ENCODE data around the gene LNPK. TPM values are rescaled to one million over a fixed set of nuclear protein-coding genes. Genes with fewer than 3 reads are reported as not detected.

LNPK gene, protein sequence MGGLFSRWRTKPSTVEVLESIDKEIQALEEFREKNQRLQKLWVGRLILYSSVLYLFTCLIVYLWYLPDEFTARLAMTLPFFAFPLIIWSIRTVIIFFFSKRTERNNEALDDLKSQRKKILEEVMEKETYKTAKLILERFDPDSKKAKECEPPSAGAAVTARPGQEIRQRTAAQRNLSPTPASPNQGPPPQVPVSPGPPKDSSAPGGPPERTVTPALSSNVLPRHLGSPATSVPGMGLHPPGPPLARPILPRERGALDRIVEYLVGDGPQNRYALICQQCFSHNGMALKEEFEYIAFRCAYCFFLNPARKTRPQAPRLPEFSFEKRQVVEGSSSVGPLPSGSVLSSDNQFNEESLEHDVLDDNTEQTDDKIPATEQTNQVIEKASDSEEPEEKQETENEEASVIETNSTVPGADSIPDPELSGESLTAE
- total RNA-seq (ENCODE audit: unreplicated experiment) = 78.2 TPM
- long read RNA-seq, full-length matches to known transcripts = 15 of 31 reads
- long read RNA-seq, partial matches to known transcripts = 7 of 31 reads
- long read RNA-seq, other reads (novel, unspliced or antisense) = 9 of 31 reads

DNA sequence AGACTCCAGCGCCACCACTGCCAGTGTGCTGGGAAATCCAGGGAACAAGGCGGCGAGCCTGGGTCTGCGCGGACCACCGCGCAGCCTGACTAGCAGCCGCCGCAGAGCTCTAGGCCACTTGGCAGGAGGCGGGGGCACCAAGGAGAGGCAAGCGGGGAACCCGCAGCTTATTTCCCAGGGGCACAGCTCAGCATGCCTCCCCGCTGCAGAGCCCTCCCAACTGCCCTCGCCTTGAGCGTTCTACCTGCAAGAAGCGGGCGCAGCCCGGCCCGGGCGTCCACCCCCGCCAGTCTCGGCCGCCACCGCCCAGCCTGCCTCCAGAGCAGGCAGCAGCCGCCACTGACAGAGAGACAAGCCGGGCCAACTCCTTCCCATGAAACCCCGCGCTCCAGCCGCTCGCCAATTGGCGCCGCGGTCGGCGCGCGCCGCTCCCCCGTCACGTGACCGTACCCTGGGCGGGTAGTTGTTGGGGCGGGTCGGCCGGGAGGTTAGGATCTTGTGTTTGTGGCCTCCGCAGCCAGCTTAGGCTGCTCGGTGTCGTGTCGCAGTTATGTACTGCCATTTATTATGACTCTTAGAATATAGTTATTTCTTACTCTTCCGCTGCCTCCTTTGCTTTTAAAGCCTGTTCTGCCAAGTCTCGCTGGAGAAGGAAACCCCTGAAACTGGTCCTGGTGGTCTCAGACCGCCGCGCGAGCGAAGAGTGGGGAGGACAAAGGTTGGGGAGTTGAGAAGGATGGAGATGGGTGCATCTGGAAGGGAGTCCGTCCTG is at the start of gene LNPK:
LNPK (minus strand) TSS at position 352 of the 772 bp plus-strand sequence. CDS start 6,683 bp downstream, outside the sequence.
- Mint-ChIP-seq H3K9me3 (ENCODE audit: unreplicated experiment) (peaks cover 15% of the 10 kb centered on the region), H3K27ac (ENCODE audit: unreplicated experiment) (peak within 1 kb of the TSS; percentile 97), H3K4me3 (ENCODE audit: unreplicated experiment) (peak within 1 kb of the TSS; percentile 98), H3K27me3 (ENCODE audit: unreplicated experiment) (peaks cover 9% of the 10 kb centered on the region), H3K4me1 (ENCODE audit: low read depth, unreplicated experiment) (peaks cover 28% of the 10 kb centered on the region), H3K36me3 (ENCODE audit: unreplicated experiment) (no peaks in the 10 kb centered on the region)
- TF ChIP-seq, protein P1, sequence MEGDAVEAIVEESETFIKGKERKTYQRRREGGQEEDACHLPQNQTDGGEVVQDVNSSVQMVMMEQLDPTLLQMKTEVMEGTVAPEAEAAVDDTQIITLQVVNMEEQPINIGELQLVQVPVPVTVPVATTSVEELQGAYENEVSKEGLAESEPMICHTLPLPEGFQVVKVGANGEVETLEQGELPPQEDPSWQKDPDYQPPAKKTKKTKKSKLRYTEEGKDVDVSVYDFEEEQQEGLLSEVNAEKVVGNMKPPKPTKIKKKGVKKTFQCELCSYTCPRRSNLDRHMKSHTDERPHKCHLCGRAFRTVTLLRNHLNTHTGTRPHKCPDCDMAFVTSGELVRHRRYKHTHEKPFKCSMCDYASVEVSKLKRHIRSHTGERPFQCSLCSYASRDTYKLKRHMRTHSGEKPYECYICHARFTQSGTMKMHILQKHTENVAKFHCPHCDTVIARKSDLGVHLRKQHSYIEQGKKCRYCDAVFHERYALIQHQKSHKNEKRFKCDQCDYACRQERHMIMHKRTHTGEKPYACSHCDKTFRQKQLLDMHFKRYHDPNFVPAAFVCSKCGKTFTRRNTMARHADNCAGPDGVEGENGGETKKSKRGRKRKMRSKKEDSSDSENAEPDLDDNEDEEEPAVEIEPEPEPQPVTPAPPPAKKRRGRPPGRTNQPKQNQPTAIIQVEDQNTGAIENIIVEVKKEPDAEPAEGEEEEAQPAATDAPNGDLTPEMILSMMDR (IDR thresholded peaks at IDR 0.05; ENCODE audit: partially characterized antibody, unreplicated experiment) = no peak
- peak; percentile 96 for DNase-seq

DNA sequence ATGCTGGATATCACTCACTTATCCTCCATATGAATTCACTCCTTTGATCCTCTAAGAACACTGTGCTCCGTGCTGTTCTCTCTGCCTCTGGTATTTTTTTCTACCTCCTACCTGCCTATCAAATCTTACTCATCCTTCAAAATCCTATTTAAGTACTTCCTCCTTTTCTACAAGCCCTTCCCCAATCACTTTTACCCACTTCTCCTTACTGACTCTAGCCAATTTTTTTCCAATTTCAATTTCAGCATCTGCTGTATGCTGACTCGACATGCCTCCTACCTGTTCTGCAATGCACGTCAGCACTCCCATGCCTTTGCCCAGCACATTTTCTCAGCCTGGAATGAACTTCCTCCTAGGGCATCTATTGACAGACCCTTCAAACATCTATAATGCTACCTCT is 37.3 kb upstream of the LNPK start:
- no peak for DNase-seq
- TF ChIP-seq, protein P1 (IDR thresholded peaks at IDR 0.05; ENCODE audit: partially characterized antibody, unreplicated experiment) = no peak
- Mint-ChIP-seq H3K27me3 (ENCODE audit: unreplicated experiment) (no peaks in the 10 kb centered on the region), H3K4me3 (ENCODE audit: unreplicated experiment) (no peak overlapping the region), H3K9me3 (ENCODE audit: unreplicated experiment) (peaks cover 2% of the 10 kb centered on the region), H3K27ac (ENCODE audit: unreplicated experiment) (no peak overlapping the region), H3K4me1 (ENCODE audit: low read depth, unreplicated experiment) (peaks cover 2% of the 10 kb centered on the region), H3K36me3 (ENCODE audit: unreplicated experiment) (peaks cover 4% of the 10 kb centered on the region)

DNA sequence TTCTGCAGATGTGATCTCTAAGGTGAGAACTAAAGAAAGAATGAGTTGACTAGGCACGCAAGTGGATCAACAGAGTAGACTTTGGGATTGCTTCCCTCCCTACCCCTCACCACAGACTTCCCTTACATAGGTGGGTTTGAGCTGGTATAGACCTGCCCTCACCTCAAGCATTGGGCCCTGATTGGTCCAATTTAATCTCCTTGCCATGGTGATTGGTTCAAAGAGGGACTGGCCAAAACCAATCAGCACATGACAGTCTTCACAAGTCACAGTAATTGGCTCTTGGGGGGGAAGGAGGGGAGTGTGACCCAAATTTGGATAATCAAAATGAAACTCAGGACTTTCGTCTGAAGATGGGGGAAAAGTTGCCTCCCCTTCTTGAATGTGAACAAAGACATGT is 36.6 kb upstream of the LNPK start:
- Mint-ChIP-seq H3K27ac (ENCODE audit: unreplicated experiment) (no peak overlapping the region), H3K27me3 (ENCODE audit: unreplicated experiment) (no peaks in the 10 kb centered on the region), H3K36me3 (ENCODE audit: unreplicated experiment) (peaks cover 4% of the 10 kb centered on the region), H3K9me3 (ENCODE audit: unreplicated experiment) (peaks cover 2% of the 10 kb centered on the region), H3K4me3 (ENCODE audit: unreplicated experiment) (no peak overlapping the region), H3K4me1 (ENCODE audit: low read depth, unreplicated experiment) (peaks cover 2% of the 10 kb centered on the region)
- TF ChIP-seq, protein P1 (IDR thresholded peaks at IDR 0.05; ENCODE audit: partially characterized antibody, unreplicated experiment) = no peak
- no peak for DNase-seq

DNA sequence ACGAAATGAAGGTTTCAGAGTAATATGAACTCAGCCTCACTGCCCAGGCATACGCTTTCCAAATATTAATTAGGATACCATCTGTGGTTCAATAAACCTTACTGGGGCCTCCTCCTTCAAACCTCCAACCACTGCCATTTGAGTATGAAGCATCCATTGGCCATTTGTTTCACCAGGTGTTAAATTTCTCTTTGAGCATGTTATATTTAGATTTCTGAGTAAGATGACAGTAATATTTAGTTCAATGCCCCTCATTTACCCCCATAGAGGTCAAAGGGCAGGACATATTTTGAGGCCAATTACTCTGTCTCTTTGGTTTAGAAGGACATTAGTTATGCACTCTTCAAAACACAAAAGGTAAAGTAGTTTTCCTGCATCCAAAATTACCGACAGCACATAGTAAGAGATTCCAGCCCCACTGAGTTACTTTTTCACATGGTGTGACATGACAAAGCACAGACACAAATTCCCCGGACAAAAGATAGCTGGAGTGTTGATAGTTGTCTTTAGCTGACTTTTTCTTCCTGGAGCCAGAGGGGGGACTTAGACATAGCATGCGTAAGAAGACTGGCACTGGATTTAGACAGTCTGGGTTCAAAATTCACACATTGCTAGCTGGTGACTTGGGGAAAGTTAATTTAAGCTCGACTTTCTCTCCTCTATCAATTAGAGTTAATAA is 33.1 kb upstream of the LNPK start:
- Mint-ChIP-seq H3K4me3 (ENCODE audit: unreplicated experiment) (no peak overlapping the region), H3K27ac (ENCODE audit: unreplicated experiment) (no peak overlapping the region), H3K9me3 (ENCODE audit: unreplicated experiment) (peaks cover 2% of the 10 kb centered on the region), H3K4me1 (ENCODE audit: low read depth, unreplicated experiment) (peaks cover 2% of the 10 kb centered on the region), H3K36me3 (ENCODE audit: unreplicated experiment) (no peaks in the 10 kb centered on the region), H3K27me3 (ENCODE audit: unreplicated experiment) (peaks cover 2% of the 10 kb centered on the region)
- DNase-seq = no peak
- TF ChIP-seq, protein P1 (IDR thresholded peaks at IDR 0.05; ENCODE audit: partially characterized antibody, unreplicated experiment) = no peak

All from glutamatergic neuron (in vitro differentiated cells).